Measurements from ENCODE around the gene PPM1N. TPM values are rescaled to one million over a fixed set of nuclear protein-coding genes. Genes with fewer than 3 reads are reported as not detected.

PPM1N gene
- 1 to 10 TPM; 3.2 to 3.5 TPM for total RNA-seq
- 2.6 TPM for polyA plus RNA-seq (2013, experiment 1 of 2)
- 1.9 TPM for polyA plus RNA-seq (2013, experiment 2 of 2)
- long read RNA-seq, experiment 1, partial matches to known transcripts = 1 of 7 reads
- long read RNA-seq, experiment 1, other reads (novel, unspliced or antisense) = 0 of 7 reads
- long read RNA-seq, experiment 2, partial matches to known transcripts = 0 of 7 reads
- long read RNA-seq, experiment 2, other reads (novel, unspliced or antisense) = 3 of 7 reads
- long read RNA-seq, experiment 3, partial matches to known transcripts = 0 of 1 reads
- long read RNA-seq, experiment 3, other reads (novel, unspliced or antisense) = 0 of 1 reads
- long read RNA-seq, experiment 4, partial matches to known transcripts = 1 of 10 reads
- long read RNA-seq, experiment 4, other reads (novel, unspliced or antisense) = 3 of 10 reads

GRCh38 chr19:45498411-45499195 lies at the start of gene PPM1N:
TSS of gene PPM1N (plus strand) at chr19:45498443. CDS start at chr19:45498473, 30 bp downstream.
- TF ChIP-seq CTCF (conservative IDR thresholded peaks at IDR 0.05) = peak; percentile 33
- Mint-ChIP-seq H3K4me1 (peaks cover 8% of the 10 kb centered on the region), H3K9me3 (no peaks in the 10 kb centered on the region), H3K27ac (no peak within 1 kb of the TSS), H3K4me3 (peak within 1 kb of the TSS; percentile 46), H3K36me3 (ENCODE audit: low read depth) (peaks cover 7% of the 10 kb centered on the region), H3K27me3 (ENCODE audit: insufficient read depth) (peaks cover 55% of the 10 kb centered on the region)
- no peaks in the 10 kb centered on the region for H3K9me3 ChIP-seq (ENCODE audit: control insufficient read depth, low read length)
- no peak within 1 kb of the TSS for H3K9ac ChIP-seq (ENCODE audit: extremely low read depth, low read length, poor library complexity, severe bottlenecking)
- WGBS, 2 experiments (ENCODE audit: insufficient coverage in 1 of 2, insufficient read length in 1 of 2) = 4 to 5% methylated on average over 27 to 89 of the region's 89 CpGs
- H3K4me1 ChIP-seq (ENCODE audit: control insufficient read depth, insufficient read depth, low read length) = no peaks in the 10 kb centered on the region
- no peak within 1 kb of the TSS for H3K27ac ChIP-seq (ENCODE audit: low read depth, low read length)
- H3K4me3 ChIP-seq (ENCODE audit: low read length) = peak within 1 kb of the TSS; percentile 70
- DNase-seq = peak; percentile 83
- peaks cover 4% of the 10 kb centered on the region for H3K36me3 ChIP-seq (ENCODE audit: control insufficient read depth, insufficient read depth, low read length)
- peaks cover 28% of the 10 kb centered on the region for H3K27me3 ChIP-seq (ENCODE audit: control insufficient read depth, insufficient read depth, low read length, poor library complexity, severe bottlenecking)

- 89 to 90% methylated on average over 4 to 7 of the region's 7 CpGs for WGBS, 2 experiments (ENCODE audit: insufficient coverage in 1 of 2, insufficient read length in 1 of 2)
- peak overlapping the region; percentile 44 for H3K27ac Mint-ChIP-seq
Observed at GRCh38 chr19:45448887-45449299, 49.4 kb upstream of the PPM1N start.

More at GRCh38 chr19:45448887-45449299, 49.4 kb upstream of the PPM1N start:
- Mint-ChIP-seq H3K27me3 (ENCODE audit: insufficient read depth) (peaks cover 24% of the 10 kb centered on the region), H3K4me3 (no peak overlapping the region), H3K9me3 (no peaks in the 10 kb centered on the region), H3K36me3 (ENCODE audit: low read depth) (no peaks in the 10 kb centered on the region), H3K4me1 (peaks cover 9% of the 10 kb centered on the region)
- H3K27ac ChIP-seq (ENCODE audit: low read depth, low read length) = peak overlapping the region; percentile 17
- no peak for TF ChIP-seq CTCF (conservative IDR thresholded peaks at IDR 0.05)
- DNase-seq = no peak
- H3K4me3 ChIP-seq (ENCODE audit: low read length) = no peak overlapping the region
- H3K36me3 ChIP-seq (ENCODE audit: control insufficient read depth, insufficient read depth, low read length) = no peaks in the 10 kb centered on the region
- H3K27me3 ChIP-seq (ENCODE audit: control insufficient read depth, insufficient read depth, low read length, poor library complexity, severe bottlenecking) = peaks cover 11% of the 10 kb centered on the region
- no peak overlapping the region for H3K9ac ChIP-seq (ENCODE audit: extremely low read depth, low read length, poor library complexity, severe bottlenecking)
- peaks cover 2% of the 10 kb centered on the region for H3K4me1 ChIP-seq (ENCODE audit: control insufficient read depth, insufficient read depth, low read length)
- no peaks in the 10 kb centered on the region for H3K9me3 ChIP-seq (ENCODE audit: control insufficient read depth, low read length)

Data from endodermal cell (in vitro differentiated cells).